GM18867 (cell line): ENCODE results near the gene CEP164.
"Not testable (repeated sequence)": the region's sequence is repeated elsewhere in the genome, so short reads cannot be mapped to it uniquely, and the experiment has no call there.

Experiments used
- ATAC-seq: cut with Tn5 transposase; IDR thresholded peaks from one replicate; pipeline ENCODE4 v1.9.1; 2021; ENCODE audit warnings: mild to moderate bottlenecking, moderate library complexity; ENCODE audit not compliant: unreplicated experiment

CEP164 gene

GRCh38 chr11:117303646-117304315 lies 23.9 kb upstream of the CEP164 start:
- ATAC-seq, result no peak

- no peak for ATAC-seq
Observed at GRCh38 chr11:117305145-117305544, 22.5 kb upstream of the CEP164 start.

- no peak for ATAC-seq
Observed at GRCh38 chr11:117309310-117309709, 18.3 kb upstream of the CEP164 start.

- ATAC-seq, result no peak
Observed at GRCh38 chr11:117313091-117313490, 14.6 kb upstream of the CEP164 start.

- ATAC-seq, result no peak
Observed at GRCh38 chr11:117313828-117314768, 13.6 kb upstream of the CEP164 start.

GRCh38 chr11:117314840-117315239 lies 12.8 kb upstream of the CEP164 start:
- no peak for ATAC-seq

- no peak for ATAC-seq
Observed at GRCh38 chr11:117315285-117316196, 12.1 kb upstream of the CEP164 start.

- no peak for ATAC-seq
Observed at GRCh38 chr11:117316197-117316961, 11.3 kb upstream of the CEP164 start, which contains the start of gene BACE1. TSS of gene BACE1 (minus strand) at chr11:117316256. CDS start at chr11:117315795, 461 bp downstream.

GRCh38 chr11:117318738-117319137 lies 8.9 kb upstream of the CEP164 start:
- ATAC-seq, result no peak

GRCh38 chr11:117319214-117319840 lies 8.3 kb upstream of the CEP164 start:
- ATAC-seq, result no peak

- ATAC-seq, result not testable (repeated sequence)
Observed at GRCh38 chr11:117327255-117327566, 443 bp upstream of the CEP164 start.

GRCh38 chr11:117328375-117329010 lies 839 bp downstream of the CEP164 start:
- no peak for ATAC-seq

- no peak for ATAC-seq
Observed at GRCh38 chr11:117332843-117333242, 5.2 kb downstream of the CEP164 start.

- no peak for ATAC-seq
Observed at GRCh38 chr11:117333917-117334316, 6.3 kb downstream of the CEP164 start.

- no peak for ATAC-seq
Observed at GRCh38 chr11:117334896-117335295, 7.2 kb downstream of the CEP164 start.

- ATAC-seq, result no peak
Observed at GRCh38 chr11:117335399-117335798, 7.7 kb downstream of the CEP164 start.

GRCh38 chr11:117337076-117337475 lies 9.4 kb downstream of the CEP164 start:
- ATAC-seq, result no peak

- no peak for ATAC-seq
Observed at GRCh38 chr11:117345039-117345438, 17.4 kb downstream of the CEP164 start.

- no peak for ATAC-seq
Observed at GRCh38 chr11:117354550-117354949, 26.9 kb downstream of the CEP164 start.
